NCI-H1436 (cell line): ENCODE results near the gene DOK7.

ENCODE experiments used
- DNase-seq: peaks from one replicate; lab custom pipeline; 2025; lab: John Stamatoyannopoulos, UW

The DOK7 gene

GRCh38 chr4:3463556-3464348, 646 bp downstream of the DOK7 start:
- DNase-seq: no peak

DNA sequence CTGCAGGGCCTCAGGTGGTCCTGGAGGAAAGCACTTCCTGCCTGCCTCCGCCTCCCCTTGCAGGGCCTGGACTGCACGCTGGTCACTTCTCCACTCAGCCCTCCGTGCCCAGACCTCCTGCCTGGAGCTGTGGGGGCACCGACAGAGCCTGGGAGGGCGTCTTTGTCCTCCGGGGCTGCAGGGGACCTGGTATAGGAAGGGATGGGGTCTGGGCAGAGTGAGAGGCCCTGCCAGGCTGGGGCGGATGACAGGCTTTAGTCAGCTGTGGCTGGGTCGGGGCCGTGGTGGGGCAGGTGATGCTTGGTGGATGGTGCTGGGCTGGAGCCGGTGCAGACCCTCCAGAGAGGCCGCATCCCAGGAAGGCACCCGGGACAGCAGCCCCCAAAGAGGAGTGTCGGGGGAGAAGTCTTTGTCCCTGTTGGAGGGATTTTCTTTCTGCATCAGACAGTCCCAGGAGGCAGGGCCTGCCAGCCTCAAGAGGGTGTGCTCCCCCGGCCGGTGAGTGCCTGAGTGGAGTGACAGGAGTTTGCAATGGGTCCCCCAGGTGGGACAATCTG, 1.3 kb downstream of the DOK7 start:
- no peak for DNase-seq

DNA sequence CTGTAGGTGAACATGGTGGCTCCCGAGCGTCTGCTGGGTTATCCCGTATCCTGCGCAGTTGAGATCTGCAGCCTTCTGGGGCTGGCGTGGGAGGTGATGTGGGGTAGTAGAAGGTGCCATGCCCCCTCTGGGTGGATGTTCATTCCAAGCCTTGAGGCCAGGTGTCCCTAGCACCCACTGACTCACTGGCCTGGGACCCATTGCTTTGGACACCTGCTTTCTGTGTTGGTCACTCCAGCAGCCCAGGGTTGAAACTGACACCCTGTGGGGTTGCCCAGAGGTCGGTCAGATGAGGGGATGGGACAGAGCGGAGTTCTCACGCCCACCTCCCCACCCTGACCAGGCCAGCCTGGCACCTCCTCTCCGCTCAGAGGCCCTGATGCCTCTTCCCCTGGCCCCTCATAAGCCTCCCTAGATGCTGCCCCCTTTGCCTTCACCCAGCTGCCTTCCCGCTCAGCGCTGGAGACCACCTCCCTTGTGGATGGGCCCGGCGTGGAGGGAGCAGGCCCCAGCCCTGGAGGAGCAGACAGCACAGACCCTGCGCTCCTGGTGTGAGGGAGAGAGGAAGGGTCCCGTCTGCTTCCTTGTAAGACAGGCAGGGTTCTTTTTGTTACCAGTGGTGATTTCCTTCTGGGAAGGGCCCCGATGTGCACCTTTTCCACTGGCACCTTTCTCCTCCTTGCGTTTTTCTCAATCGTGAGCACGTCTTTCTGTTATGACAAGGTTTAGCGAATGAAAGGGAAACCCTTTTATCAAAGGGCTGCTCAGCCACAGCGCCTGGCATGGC, 2.0 kb downstream of the DOK7 start:
- DNase-seq: no peak

DNA sequence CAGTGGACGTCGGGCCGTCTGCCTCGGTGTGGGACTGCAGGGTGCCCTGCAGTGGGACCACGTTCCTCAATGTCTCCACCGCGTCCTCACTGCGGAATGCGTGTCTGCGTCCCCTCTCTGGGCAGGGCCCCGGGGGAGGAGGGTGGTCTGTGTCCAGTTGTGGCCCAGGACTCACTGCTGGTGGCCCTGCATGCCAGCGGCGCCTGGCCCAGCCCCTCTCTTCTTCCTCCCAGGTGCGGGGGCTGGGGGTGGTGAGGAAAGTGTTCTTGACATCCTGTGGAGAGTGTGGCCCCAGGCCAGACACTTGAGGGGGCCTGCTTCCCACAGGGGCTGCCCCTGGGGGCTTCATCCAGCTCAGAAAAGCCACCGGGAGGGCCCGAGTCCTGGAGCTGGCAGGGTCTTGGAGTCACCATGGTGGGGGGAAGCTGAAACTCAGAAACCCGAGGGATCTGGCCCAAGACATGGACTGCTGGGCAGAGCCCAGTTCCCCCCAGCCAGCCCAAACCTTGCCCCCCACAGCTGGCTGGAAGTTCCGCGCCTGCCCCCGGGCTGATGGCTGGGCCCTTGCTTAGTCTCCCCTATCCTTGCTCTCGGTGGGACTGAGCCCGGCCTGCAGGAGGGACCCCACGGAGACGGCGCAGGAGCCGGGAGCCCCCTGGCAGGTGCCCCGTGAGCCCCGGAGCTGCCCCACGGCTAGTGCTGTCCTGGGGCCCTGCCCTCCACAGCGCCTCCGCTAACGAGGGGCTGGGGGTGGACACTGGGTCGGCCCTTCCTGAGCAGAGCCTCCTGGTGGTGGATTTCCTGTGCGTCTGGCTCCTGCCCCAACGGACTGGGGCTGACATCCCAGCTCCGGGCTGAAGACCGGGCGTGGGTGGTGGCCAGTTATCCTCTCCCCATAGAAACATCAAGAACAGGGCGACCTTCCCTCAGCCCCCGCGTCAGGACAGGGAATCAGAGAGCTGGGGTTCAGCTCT, 2.9 kb downstream of the DOK7 start:
- no peak for DNase-seq

- DNase-seq: no peak
Observed at GRCh38 chr4:3466691-3467600, 3.8 kb downstream of the DOK7 start.

DNA sequence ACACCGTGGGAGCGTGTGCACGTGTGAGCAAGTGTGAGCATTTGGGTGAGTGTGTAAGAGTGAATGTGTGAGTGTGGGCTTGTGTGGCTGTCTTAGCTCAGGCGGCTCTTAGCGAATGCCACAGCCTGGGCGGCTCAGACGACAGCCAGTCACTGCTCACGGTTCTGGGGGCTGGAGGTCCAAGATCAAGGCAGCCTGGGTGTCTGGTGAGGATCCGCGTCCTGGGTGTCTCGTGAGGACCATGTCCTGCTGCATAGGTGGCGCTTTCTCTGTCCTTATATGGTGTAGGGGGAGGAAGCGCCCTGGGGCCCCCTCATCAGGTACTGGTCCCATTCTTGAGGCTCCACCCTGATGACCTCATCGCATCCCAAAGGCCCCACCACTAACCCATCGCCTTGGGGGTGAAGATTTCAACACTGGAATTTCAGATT, 4.5 kb downstream of the DOK7 start:
- no peak for DNase-seq

- DNase-seq: no peak
Observed at GRCh38 chr4:3468154-3468553, 5.0 kb downstream of the DOK7 start.

GRCh38 chr4:3468804-3469203, 5.7 kb downstream of the DOK7 start:
- DNase-seq: no peak

- DNase-seq: no peak
Observed at GRCh38 chr4:3469386-3470243, 6.5 kb downstream of the DOK7 start.

DNA sequence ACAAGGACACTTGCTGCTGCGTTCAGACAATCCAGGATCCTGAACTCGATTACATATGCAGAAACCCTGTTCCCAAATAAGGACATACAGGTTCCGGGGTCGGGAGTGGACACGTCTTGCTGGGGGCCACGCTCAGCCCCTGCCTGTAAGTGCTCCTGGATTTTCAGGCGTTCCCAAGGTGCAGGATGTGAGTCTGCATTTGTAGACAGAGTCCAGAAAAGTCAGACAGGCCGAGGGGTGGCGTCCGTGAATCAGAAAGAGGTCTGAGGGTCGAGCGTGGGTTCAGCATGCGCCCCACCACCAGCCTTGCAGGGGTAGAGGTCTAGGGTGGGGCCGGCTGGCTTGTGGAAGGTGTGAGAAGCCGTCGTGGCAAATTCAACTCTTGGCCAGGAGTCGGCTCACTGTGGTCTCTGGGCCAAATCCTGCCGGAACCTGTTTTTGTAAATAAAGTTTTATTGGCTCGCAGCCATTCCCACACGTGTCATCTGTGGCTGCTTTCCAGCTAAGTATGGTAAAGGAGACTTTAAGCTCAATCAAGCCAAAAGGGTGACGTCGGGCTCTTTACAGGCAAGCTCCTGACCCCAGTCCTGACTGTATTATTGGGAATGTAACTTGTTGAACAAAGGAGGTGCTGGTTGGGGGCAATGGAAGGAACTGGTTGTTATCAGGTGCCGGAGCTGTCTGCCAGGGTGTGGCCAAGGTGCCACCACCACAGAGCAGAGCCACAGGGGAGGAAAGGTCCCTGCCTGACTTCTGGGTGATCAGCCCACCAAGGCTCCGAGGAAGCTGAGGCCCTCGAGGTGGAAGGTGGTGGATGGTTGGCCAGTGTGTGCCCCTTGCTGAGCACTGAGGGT, 7.4 kb downstream of the DOK7 start:
- DNase-seq: no peak

- DNase-seq: no peak
Observed at GRCh38 chr4:3471098-3471760, 8.1 kb downstream of the DOK7 start.

GRCh38 chr4:3471886-3472285, 8.8 kb downstream of the DOK7 start:
- DNase-seq: no peak

GRCh38 chr4:3472411-3473141, 9.5 kb downstream of the DOK7 start:
- no peak for DNase-seq

DNA sequence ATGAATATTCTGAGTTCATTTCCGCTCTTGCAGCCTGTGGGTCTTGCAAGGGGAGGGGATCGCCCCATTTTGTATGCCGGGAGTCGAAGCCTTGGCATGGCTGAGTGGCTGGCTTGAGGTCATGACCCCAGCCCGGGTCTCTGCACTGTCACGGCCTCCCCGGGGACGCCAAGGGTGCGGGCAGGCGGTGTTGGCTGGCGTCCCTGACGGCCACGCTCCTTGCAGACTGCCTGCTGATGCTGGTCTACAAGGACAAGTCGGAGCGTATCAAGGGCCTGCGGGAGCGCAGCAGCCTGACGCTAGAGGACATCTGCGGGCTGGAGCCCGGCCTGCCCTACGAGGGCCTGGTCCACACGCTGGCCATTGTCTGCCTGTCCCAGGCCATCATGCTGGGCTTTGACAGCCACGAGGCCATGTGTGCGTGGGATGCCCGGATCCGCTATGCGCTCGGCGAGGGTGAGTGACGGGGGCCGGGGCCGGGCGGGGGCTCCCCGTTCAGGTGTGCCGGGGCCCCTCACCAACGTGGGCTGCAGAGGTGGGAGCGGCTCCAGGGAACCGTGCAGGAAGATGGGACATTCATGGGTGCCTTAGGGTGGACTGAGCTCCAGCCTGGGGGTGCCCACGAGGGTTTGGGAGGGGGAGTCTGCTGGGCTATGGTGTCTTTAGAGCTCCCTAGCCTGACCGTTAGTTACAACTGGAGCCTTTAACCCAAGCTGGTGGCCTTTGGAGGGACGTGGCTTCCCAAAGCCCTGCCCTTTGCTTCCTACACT, 10.3 kb downstream of the DOK7 start:
- DNase-seq: no peak

- DNase-seq: no peak
Observed at GRCh38 chr4:3473996-3474765, 11.1 kb downstream of the DOK7 start.
